Mucosa of descending colon (tissue), 3 donors: ENCODE data around the gene ERN2. TPM values are rescaled to one million over a fixed set of nuclear protein-coding genes. Genes with fewer than 3 reads are reported as not detected.
A peak's percentile ranks its signal among the peaks of the same experiment; 100 is the strongest.
"Not testable (repeated sequence)": the region's sequence is repeated elsewhere in the genome, so short reads cannot be mapped to it uniquely, and the experiment has no call there.

Source experiments
- ATAC-seq: fragments of 200-7000 bp; cut with Tn5 transposase; one replicate; pipeline ENCODE4 v1.9.1; 2020; ENCODE audit warnings: mild to moderate bottlenecking, moderate library complexity
- DNase-seq, 3 donors: peaks; one replicate each; pipeline ENCODE4 v3.0.0-alpha.2; 2020
- H3K36me3 ChIP-seq: fragments of 200-600 bp; one replicate; pipeline ENCODE4 v1.8.0; 2021; ENCODE audit warnings: low read depth, mild to moderate bottlenecking
- H3K4me1 ChIP-seq: fragments of 200-600 bp; one replicate; pipeline ENCODE4 v1.8.0; 2021; ENCODE audit warnings: low read depth, mild to moderate bottlenecking
- H3K4me3 ChIP-seq: fragments of 200-600 bp; one replicate; pipeline ENCODE4 v1.8.0; 2021; ENCODE audit warnings: mild to moderate bottlenecking
- H3K9me3 ChIP-seq: fragments of 200-600 bp; one replicate; pipeline ENCODE4 v1.8.0; 2021; ENCODE audit warnings: mild to moderate bottlenecking
- CTCF ChIP-seq: fragments of 200-600 bp; IDR thresholded peaks from one replicate; pipeline ENCODE4 v1.8.0; 2022; ENCODE audit warnings: antibody characterized with exemption, mild to moderate bottlenecking
- intact Hi-C, 2 donors: fragments of 100-400 bp; cut with DNase I in 1 of 2; cut with micrococcal nuclease in 1 of 2; formaldehyde crosslinking; loops; one replicate each; pipeline versions ENCODE4 v1.11.0 to v1.11.1; 2022; cut with DNase I, micrococcal nuclease
- total RNA-seq, 3 donors: library from RNA; stranded (reverse); fragmentation: NEBNext Ultra II Directional in 2 of 3; extraction: Animal tissue kit (Norgen Biotek cat#: 25700) in 2 of 3; gene quantifications; one replicate each; pipeline versions ENCODE4 v1.2.1 to v1.2.4, GENCODE V29; 2021 to 2023
- donor health status: DM: no; HTN: no; CAD: no; lungs with moderate emphysema.
- donor health status: DM: no; HTN: no; CAD: no.
- donor health status: DM: no; HTN: yes; CAD: no.

Gene ERN2
- total RNA-seq, 3 donors from 2014 or later: 89.4 to 263 (median 154) TPM

- no peaks in the 10 kb centered on the region for H3K36me3 ChIP-seq
- peaks cover 2% of the 10 kb centered on the region for H3K4me1 ChIP-seq
- DNase-seq (no peak), ATAC-seq (no peak)
- H3K4me3 ChIP-seq: no peak overlapping the region
- TF ChIP-seq CTCF: no peak
- no peaks in the 10 kb centered on the region for H3K9me3 ChIP-seq
- intact Hi-C loops: no loop called here
Observed at GRCh38 chr16:23753908-23754593, 41.0 kb upstream of the ERN2 start.

DNA sequence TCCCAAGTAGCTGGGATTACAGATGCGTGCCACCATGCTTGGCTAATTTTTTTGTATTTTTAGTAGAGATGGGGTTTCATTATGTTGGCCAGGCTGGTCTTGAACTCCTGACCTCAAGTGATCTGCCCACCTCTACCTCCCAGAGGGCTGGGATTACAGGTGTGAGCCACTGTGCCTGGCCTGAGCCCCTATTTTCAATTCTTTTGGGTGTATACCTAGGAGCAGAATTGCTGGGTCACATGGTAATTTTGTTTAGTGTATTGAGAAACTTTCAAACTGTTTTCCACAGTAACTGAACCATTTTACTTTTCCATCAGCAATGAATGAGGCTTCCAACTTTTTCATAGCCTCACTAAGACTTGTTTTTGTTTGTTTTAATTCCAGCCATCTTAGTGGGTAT, 38.0 kb upstream of the ERN2 start:
- intact Hi-C loops, ATAC-seq, H3K4me3 ChIP-seq, DNase-seq, H3K9me3 ChIP-seq, H3K36me3 ChIP-seq, H3K4me1 ChIP-seq: not testable (repeated sequence)

GRCh38 chr16:23748630-23749029, 35.6 kb upstream of the ERN2 start:
- Histone ChIP-seq H3K36me3 (no peaks in the 10 kb centered on the region), H3K4me1 (no peaks in the 10 kb centered on the region), H3K4me3 (no peak overlapping the region), H3K9me3 (no peaks in the 10 kb centered on the region)
- ATAC-seq: no peak
- intact Hi-C loops: no loop called here
- TF ChIP-seq CTCF: no peak
- DNase-seq: no peak

- ATAC-seq (peak; percentile 88), DNase-seq (no peak)
- intact Hi-C loops: no loop called here
- Histone ChIP-seq H3K4me3 (no peak overlapping the region), H3K9me3 (no peaks in the 10 kb centered on the region), H3K4me1 (no peaks in the 10 kb centered on the region), H3K36me3 (no peaks in the 10 kb centered on the region)
- TF ChIP-seq CTCF: no peak
Observed at GRCh38 chr16:23745263-23745662, 32.2 kb upstream of the ERN2 start.

DNA sequence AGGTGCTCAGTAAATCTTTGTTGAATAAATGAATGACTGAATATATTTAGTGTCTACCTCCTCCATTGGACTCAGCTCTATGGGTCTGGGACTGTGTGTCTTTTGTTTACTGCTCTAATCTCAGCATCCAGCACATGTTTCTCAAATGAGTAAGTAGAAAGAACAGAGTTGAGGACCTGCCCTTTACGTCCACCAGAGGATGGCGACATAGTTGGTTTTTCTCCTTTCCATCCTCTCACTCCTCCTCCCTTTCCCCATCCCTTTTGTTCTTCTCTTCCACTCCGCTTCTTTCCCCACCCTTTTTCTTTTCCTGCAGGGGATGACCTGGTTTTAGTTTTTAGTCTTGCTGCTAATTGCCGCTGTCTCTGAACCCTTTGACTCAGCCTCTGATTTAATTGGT, 29.7 kb upstream of the ERN2 start:
- Histone ChIP-seq H3K4me3 (no peak overlapping the region), H3K4me1 (no peaks in the 10 kb centered on the region), H3K36me3 (no peaks in the 10 kb centered on the region), H3K9me3 (no peaks in the 10 kb centered on the region)
- intact Hi-C loops: no loop called here
- no peak for DNase-seq
- TF ChIP-seq CTCF: no peak
- ATAC-seq: no peak

GRCh38 chr16:23741675-23742303, 28.8 kb upstream of the ERN2 start:
- no peaks in the 10 kb centered on the region for H3K36me3 ChIP-seq
- H3K4me3 ChIP-seq: no peak overlapping the region
- H3K9me3 ChIP-seq: no peaks in the 10 kb centered on the region
- DNase-seq: no peak
- intact Hi-C loops: no loop called here
- TF ChIP-seq CTCF: no peak
- no peak for ATAC-seq
- no peaks in the 10 kb centered on the region for H3K4me1 ChIP-seq
